Measurements from ENCODE around the gene SPOCK1.

DNA sequence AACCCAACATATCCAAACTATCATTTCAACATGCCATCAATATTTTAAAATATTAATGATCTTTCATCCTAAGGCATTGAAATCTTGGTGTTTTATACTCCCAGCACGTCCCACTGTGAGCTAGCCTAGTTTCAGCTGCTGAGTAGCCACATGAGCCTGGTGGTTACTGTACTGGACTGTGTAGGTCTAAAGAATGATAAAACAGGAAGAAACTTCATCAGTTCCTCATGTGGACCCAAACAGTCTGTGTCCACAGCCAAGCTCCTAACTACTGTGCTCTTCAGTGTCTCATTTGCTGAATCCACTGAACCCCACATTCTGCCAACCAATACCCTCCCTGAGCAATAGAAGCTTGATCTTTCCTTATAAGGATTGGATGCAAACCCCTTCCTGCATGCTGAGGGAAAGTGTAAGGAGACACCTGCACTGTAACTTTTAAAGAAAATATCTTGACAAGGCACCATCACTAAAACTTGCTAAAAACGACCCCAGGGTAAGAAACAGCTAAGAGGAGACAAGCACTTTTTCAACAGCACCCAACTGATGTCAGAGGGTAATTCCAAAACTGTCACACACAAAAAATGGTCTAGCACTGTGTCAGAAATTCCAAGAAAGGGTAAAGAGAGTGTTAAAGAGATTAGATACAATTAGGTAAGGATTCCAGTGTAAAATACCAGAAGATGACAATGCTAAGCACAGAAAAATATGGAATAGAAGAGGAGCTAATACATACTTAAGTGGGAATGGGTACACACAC is 126.9 kb downstream of the SPOCK1 start:
- TF ChIP-seq, protein P1, sequence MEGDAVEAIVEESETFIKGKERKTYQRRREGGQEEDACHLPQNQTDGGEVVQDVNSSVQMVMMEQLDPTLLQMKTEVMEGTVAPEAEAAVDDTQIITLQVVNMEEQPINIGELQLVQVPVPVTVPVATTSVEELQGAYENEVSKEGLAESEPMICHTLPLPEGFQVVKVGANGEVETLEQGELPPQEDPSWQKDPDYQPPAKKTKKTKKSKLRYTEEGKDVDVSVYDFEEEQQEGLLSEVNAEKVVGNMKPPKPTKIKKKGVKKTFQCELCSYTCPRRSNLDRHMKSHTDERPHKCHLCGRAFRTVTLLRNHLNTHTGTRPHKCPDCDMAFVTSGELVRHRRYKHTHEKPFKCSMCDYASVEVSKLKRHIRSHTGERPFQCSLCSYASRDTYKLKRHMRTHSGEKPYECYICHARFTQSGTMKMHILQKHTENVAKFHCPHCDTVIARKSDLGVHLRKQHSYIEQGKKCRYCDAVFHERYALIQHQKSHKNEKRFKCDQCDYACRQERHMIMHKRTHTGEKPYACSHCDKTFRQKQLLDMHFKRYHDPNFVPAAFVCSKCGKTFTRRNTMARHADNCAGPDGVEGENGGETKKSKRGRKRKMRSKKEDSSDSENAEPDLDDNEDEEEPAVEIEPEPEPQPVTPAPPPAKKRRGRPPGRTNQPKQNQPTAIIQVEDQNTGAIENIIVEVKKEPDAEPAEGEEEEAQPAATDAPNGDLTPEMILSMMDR (IDR thresholded peaks at IDR 0.05 in 8 of 11, conservative IDR thresholded peaks at IDR 0.05 in 3 of 11): no peak
- TF ChIP-seq POLR2AphosphoS5 (IDR thresholded peaks at IDR 0.05): no peak
- TF ChIP-seq POLR2A (IDR thresholded peaks at IDR 0.05): no peak
